GM21619 (cell line): ENCODE results near the gene MYO18A.

Source experiments
- ATAC-seq: cut with Tn5 transposase; IDR thresholded peaks from one replicate; pipeline ENCODE4 v1.9.1; 2021; ENCODE audit not compliant: unreplicated experiment

MYO18A gene

GRCh38 chr17:29168079-29168758, 12.0 kb downstream of the MYO18A start:
- ATAC-seq: no peak

- no peak for ATAC-seq
Measured at GRCh38 chr17:29167393-29168078, 12.7 kb downstream of the MYO18A start.

DNA sequence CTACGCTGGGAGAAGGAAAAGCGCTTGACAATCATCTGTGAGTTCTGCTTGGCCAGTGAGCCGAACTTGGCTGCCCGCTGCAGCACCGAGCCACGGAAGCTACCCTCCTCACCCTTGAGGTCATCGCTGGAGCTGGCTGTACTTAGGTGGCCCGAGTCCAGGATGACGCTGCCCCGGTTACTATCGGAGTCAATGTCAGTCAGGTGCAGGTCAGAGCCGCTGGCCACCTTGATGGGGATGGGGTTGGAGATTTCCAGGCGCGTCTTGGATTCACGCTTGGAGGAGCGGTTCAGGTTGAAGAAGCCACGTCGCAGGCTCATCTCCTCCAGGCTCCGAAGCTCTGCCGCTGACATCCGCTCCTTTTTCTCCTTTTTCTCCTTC, 13.7 kb downstream of the MYO18A start:
- no peak for ATAC-seq

- ATAC-seq: no peak
Measured at GRCh38 chr17:29165800-29166506, 14.2 kb downstream of the MYO18A start.

DNA sequence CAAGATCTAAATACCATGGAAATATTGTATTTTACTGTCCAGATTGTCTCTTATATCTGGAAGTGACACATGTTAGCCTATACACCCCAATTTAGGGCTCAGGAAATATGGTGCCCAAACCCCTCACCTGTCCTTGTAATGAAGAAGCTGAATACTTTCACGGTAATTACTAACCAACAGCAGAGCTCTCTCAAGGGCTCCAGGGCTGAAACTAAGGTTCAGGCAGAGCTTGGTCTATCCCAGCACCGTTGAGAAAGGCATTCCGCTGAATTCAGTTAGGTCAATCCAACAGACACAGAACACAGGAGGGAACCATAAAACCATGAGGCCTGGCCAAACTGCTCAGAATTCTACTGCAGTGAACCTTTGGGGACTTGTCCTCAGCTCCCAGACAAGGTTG, 14.9 kb downstream of the MYO18A start:
- ATAC-seq: no peak

DNA sequence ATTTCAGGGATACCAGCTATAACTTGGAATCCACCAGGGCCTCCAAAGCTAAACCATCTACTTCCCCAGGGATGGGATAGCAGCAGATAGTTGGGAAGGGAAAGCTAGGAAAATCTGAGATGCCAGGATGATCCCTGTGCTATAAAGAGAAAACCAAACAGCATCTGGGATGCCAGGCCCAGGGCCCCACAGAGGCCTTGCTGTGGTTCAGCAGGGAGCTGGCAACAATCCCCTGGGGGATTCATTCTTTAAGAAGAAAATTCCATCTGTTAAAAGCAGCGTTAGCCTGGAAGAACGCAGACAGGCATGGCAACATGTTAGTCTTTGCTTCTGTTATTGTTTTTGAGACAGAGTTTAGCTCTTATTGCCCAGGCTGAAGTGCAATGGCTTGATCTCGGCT, 16.6 kb downstream of the MYO18A start:
- ATAC-seq: no peak

- ATAC-seq: no peak
Measured at GRCh38 chr17:29162909-29163341, 17.3 kb downstream of the MYO18A start.

GRCh38 chr17:29162082-29162908, 17.9 kb downstream of the MYO18A start:
- no peak for ATAC-seq

DNA sequence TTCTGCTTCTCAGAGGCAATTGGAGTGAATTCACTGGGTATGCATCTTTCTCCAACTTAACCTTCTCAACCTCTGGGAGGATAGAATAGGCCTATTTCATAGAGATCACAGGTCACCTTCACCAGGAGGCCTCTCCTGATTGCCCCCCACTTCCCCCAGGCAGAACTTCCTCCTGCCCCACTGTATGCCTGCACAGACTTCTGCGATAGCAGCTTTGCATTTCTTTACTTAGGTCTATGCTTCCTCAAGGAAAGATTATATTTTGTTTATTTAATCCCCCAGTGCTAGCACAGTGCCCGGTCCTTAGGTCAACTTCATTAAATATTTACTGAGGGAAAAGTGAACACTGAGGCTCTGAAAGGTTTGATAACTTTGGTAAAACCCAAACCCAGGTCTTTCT, 19.9 kb downstream of the MYO18A start:
- ATAC-seq: no peak

DNA sequence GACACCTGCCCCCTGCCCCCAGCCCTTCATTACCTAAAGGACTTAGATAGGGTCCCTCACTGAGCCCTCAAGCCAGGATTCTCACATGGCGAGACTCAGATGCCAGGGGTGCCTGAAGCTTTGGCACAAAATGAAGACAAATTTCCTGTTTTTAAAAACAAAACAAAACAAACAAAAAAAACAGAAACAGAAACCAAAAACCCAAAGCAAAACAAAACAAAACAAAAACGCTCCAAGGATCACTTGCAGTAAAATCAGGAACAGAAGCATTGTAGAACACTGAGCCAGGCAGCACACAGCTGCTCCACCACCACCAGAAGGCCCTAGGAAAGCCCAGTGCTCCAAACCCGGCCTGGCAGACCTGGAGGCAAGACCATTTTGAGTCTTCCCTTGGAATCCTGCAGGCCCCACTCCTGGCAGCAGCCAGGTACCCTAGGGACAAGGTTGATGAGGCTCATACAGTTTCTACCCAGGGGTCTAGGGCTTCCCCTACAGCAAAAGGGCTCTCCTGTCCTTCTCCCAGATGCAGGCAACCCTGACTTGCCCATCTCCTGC, 20.8 kb downstream of the MYO18A start:
- ATAC-seq: no peak

DNA sequence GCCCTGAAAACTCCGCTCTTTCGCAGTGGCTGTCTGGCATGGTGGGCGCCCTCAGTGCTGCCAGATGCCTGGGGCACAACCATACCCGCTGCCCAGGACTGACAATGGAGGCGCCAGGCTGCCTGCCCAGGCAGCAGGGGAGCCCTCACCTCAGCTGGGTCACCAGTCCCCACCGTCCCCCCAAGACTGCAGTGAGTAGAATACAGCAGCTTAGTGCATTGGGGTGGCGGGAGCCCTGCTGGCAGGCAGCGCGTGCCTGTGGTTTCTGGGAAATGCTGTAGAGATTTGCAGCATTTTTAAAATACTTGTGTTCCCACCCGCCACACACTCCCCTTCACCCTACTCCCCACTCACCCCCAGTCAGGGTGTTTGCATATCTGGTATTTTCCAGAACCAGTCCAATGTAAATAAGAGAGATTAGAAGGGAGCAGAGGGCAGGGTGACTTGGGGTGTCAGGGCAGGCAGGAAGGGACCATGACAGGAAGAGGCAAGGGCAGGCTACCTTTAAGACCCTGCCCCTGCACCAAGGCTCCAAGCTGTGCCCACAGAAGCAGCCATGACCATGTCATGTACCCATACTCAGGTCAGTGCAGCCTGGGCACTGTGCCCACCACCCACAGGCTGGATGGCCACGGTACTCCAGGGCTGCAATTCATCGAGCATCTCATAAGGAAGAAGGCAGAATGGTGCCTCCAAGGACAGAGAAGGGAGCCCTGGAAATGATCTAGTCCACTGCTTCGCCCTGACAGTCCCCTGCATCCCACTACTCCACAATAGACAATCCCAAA, 21.5 kb downstream of the MYO18A start:
- ATAC-seq: no peak

GRCh38 chr17:29158096-29158487, 22.1 kb downstream of the MYO18A start:
- no peak for ATAC-seq

DNA sequence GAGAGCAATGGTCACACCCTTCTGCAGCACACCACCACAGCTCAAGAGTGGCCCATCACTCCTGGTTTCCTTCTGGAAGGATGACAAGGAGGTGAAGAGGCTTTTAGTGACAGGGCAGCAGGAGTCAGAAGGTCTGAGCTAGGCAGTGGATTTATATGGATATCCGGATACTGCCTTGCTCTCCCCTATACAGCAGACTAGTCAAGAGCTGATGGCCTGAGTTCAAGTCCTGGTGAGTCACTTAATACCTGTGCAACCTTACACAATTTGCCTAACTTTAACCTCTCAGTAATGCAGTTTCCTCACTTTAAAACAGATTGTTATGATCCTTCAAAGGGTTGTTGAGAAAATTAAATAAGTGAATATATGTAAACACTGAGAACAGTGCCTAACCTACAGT, 22.9 kb downstream of the MYO18A start:
- no peak for ATAC-seq

DNA sequence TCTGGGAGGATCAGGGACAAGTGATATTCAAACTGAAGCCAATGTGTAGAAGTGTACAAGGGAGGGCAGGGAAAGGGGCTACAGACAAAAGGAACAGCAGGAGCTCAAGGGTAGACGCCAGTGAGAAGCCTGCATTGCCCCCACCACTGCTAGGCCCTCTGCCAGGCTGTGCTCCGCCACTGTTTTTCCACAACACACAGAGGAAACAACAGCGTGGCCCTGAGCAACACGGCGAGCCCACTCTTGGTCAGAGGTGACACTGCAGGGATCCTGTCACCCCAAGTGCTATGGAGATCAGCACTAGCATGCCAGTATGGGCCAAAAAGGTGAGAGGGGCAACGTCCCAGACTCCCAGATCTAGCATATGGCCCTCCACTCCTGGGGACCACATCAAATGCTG, 23.4 kb downstream of the MYO18A start:
- no peak for ATAC-seq

DNA sequence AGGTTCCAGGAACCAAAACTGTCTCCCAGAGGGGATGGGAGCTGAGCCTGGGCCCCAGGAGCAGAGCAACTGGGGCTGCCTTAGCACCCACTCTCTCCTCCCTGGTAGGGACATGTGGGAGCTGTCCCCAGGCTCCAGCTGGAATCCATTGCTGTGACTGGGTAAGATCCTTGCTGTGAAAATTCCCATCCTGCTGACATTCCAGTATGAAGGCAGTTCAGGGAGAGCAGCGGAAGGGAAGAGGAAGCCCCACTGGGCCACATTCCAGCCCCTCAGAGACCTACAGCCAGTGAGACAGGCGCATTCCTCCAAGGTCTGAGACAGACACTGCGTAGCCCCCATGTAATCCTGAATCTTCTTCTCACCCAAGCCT, 24.2 kb downstream of the MYO18A start:
- no peak for ATAC-seq

DNA sequence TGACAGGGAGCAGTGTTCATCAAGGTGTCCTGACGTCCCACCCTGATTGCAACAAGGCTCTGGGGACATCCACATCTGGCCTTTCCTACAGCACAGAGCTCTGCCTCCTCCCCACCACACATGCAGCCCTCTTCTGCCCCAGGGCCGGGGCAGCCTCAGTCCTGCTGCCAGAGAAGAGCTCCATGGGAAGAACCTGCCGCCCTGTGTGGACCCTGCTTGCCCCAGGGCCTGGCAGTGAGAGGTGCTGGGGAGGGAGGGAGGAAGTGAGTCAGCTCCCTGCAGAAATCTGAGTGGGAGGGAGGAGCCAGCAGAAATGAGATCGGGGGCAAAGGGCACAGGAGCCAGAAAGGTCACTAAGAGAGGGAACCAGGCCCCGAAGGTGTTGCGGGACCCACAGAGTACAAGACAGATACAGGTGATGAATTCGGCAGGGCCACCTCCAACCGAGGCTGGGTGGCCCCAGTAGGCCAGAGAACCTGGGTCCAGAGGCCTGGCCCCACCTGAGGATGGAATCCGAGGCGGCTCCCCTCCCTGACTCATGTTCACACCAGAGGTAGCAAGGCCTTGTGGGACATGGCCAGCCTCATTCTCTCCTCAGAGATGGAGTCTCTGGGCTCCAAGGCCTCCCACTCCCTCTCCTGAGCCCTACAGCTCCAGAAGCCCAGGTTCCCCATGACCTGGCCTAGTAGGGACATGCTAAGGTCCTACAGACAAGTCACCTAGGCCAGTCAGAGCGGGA, 24.8 kb downstream of the MYO18A start:
- ATAC-seq: no peak

DNA sequence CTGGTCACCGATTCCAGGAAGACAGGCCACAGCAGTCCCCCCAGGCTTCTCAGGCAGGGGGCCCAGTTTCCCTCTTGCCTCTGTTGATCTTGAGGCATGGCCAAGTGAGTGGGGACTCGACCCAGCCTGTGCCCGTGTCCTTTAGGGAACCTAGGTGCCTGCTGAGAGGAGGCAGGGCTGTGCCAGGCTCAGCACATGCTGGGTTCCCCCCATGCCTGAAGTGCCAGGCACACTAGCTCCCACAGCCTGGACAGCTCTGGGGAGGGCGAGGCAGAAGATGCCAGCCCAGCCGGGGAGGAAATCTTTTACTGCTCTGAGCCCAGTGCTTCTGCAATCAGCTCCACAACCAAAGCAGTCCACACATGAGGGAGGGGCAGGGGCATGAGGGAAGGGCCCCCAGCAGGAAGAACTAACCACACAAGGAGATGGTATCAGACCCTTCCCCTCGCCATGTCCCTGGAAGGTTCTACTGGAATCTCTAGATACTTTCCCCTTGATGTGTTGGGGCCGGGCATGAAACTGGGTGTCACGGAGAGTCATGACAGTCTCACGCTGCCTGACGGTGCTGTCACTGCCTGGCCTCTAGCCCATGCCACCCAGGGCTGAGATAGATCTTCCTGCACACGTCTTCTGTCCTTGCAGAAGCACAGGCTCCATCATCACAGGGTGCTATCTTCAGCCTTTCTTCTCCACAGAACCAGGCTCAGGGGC, 25.5 kb downstream of the MYO18A start:
- ATAC-seq: no peak

DNA sequence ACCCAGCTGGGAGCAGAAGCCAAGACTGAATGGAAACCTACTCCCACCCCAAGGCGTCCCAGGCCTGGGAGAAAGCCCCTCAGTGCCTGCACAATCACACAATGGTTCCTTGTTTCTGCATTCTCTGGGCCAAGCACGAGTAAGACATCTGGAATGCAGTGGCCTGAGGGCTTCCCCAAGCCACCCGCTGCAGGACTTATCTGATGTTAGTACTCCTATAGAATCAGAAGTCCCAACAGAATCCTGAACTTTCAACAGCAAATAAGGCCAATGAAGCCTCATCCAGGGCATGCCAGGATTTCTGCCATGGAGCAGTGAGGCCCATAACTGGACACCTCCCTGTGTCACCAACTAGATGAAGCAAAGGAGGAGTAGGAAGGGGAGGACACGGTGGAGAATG, 28.6 kb downstream of the MYO18A start:
- no peak for ATAC-seq

DNA sequence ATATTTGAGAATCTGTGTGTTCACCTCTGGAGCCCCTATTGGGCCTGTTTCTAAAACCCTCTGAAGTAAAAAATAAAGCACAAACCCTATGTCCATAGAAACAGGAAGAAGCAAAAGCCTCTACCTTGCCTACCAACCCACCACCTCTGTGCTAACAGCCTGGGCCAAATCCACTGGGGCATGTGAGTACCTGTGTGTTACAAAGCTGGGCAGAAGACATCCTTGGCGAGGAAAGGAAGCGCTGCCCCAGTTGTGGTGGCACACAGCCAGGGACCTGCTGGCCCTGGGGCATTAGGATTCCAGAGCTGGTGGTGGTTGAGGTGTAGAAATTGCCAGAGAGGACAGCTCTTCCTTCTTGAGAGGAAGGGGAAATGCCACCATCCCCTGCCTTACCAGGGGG, 30.0 kb downstream of the MYO18A start:
- no peak for ATAC-seq
